ENCODE measurements around the gene SND1. TPM values are rescaled to one million over a fixed set of nuclear protein-coding genes. Genes with fewer than 3 reads are reported as not detected.

SND1 gene
- total RNA-seq, 6 experiments from 2014 or later = 77.5 to 150 (median 126) TPM

- intact Hi-C loops (cut with DNase I) = no loop called here
- no peak for ATAC-seq
- no peaks in the 10 kb centered on the region for H3K27me3 ChIP-seq
- no peaks in the 10 kb centered on the region for H3K9me3 ChIP-seq
- H3K27ac ChIP-seq = no peak overlapping the region
- H3K4me3 ChIP-seq = no peak overlapping the region
- 75% methylated on average over 4 of the region's 4 CpGs for WGBS (ENCODE audit: insufficient coverage, low coverage, low lambda C conversion rate, missing lambda C conversion rate)
- TF ChIP-seq POLR2A (IDR thresholded peaks at IDR 0.05) (no peak), CTCF (IDR thresholded peaks at IDR 0.05) (no peak)
- DNase-seq = no peak
- H3K4me1 ChIP-seq = peaks cover 0 to 19% (median 9%) of the 10 kb centered on the region in 4 donors
- H3K36me3 ChIP-seq = no peaks in the 10 kb centered on the region
Observed at GRCh38 chr7:127897704-127898454, 245.9 kb downstream of the SND1 start.

GRCh38 chr7:127899411-127899810 lies 247.4 kb downstream of the SND1 start:
- Histone ChIP-seq H3K4me1 (peaks cover 0 to 19% (median 9%) of the 10 kb centered on the region in 4 donors), H3K4me3 (no peak overlapping the region), H3K27me3 (no peaks in the 10 kb centered on the region), H3K9me3 (no peaks in the 10 kb centered on the region), H3K27ac (no peak overlapping the region), H3K36me3 (no peaks in the 10 kb centered on the region)
- ATAC-seq (no peak), DNase-seq (no peak)
- intact Hi-C loops (cut with DNase I) = no loop called here
- WGBS (ENCODE audit: insufficient coverage, low coverage, low lambda C conversion rate, missing lambda C conversion rate) = 93% methylated on average over 2 of the region's 2 CpGs
- TF ChIP-seq CTCF (IDR thresholded peaks at IDR 0.05) (no peak), POLR2A (IDR thresholded peaks at IDR 0.05) (no peak)

GRCh38 chr7:127900141-127900540 lies 248.1 kb downstream of the SND1 start:
- ATAC-seq = no peak
- no peak for DNase-seq

GRCh38 chr7:127900732-127901685 lies 249.0 kb downstream of the SND1 start:
- ATAC-seq (peak in 3 of 4 donors; percentile 13 to 31 (median 16)), DNase-seq (no peak)
- Histone ChIP-seq H3K27ac (no peak overlapping the region), H3K27me3 (no peaks in the 10 kb centered on the region), H3K4me3 (no peak overlapping the region), H3K36me3 (no peaks in the 10 kb centered on the region), H3K4me1 (peaks cover 0 to 19% (median 9%) of the 10 kb centered on the region in 4 donors), H3K9me3 (no peaks in the 10 kb centered on the region)
- TF ChIP-seq CTCF (IDR thresholded peaks at IDR 0.05) = no peak
- TF ChIP-seq POLR2A (IDR thresholded peaks at IDR 0.05) = no peak
- intact Hi-C loops (cut with DNase I) = no loop called here
- 57% methylated on average over 4 of the region's 5 CpGs for WGBS (ENCODE audit: insufficient coverage, low coverage, low lambda C conversion rate, missing lambda C conversion rate)

More at GRCh38 chr7:127900141-127900540, 248.1 kb downstream of the SND1 start:
- H3K27ac ChIP-seq = no peak overlapping the region
- no peaks in the 10 kb centered on the region for H3K36me3 ChIP-seq
- no peak for TF ChIP-seq POLR2A (IDR thresholded peaks at IDR 0.05)
- no peak for TF ChIP-seq CTCF (IDR thresholded peaks at IDR 0.05)
- 100% methylated on average over 1 of the region's 4 CpGs for WGBS (ENCODE audit: insufficient coverage, low coverage, low lambda C conversion rate, missing lambda C conversion rate)
- H3K4me3 ChIP-seq = no peak overlapping the region
- no peaks in the 10 kb centered on the region for H3K9me3 ChIP-seq
- H3K27me3 ChIP-seq = no peaks in the 10 kb centered on the region
- peaks cover 0 to 19% (median 9%) of the 10 kb centered on the region in 4 donors for H3K4me1 ChIP-seq
- intact Hi-C loops (cut with DNase I) = no loop called here

Measured in right lobe of liver (tissue), 6 donors.